HG02938 (cell line): Measurements from ENCODE around the gene ZNF276.
"Not testable (repeated sequence)": the region's sequence is repeated elsewhere in the genome, so short reads cannot be mapped to it uniquely, and the experiment has no call there.

Source experiments
- ATAC-seq: cut with Tn5 transposase; IDR thresholded peaks from one replicate; pipeline ENCODE4 v1.9.1; 2021; ENCODE audit warnings: mild to moderate bottlenecking, moderate library complexity; ENCODE audit not compliant: unreplicated experiment

The ZNF276 gene

DNA sequence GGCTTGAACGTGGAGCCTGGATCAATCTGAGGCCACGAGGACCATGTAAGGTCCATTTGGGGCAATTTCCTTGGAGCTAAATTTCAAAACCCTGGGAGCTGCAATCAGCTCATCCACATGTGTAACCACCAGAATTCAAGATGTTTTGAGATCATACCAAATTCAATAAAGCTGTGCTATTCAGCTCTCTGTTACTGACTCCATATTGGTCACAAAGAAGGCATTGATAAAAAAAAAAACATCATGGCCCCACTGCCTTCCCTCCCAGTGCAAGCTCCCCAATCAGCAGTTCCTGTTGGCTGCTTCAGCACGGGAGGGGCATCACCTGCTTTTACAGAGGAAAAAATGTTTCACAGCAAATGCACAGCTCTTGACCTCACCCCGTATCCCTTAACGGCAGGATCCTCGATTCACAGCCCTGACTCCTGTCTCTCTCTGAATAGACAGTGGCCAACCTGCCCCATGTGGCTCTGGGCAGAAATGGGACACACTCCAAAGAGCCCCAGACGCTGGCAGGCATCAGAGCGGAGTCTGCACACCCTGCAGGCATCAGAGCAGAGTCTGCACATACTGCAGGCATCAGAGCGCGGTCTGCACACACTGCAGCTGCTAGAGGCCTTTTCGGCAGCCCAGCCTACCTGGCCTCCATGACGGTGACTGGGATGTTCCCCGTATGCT lies 58.0 kb downstream of the ZNF276 start:
- ATAC-seq = no peak

GRCh38 chr16:89779909-89780305 lies 58.6 kb downstream of the ZNF276 start:
- ATAC-seq = no peak

DNA sequence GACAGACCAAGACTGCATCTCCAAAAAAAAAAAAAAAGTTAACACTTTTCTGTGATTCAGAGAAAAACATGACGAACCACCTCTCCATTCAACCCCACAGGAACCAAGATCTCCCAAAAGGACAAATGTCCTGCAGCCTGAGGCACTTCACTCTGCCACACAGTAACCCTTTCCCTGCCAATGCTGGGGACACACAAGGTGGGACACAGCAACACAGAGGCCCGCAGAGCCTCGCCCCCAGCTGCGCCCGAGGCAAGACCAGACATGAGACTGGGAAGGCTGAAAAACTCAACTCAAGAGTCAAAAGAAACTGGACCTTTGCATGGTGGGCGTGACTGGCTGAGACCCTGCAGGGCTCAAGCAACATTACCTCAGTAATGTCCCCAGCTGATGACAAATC lies 61.2 kb downstream of the ZNF276 start:
- no peak for ATAC-seq

DNA sequence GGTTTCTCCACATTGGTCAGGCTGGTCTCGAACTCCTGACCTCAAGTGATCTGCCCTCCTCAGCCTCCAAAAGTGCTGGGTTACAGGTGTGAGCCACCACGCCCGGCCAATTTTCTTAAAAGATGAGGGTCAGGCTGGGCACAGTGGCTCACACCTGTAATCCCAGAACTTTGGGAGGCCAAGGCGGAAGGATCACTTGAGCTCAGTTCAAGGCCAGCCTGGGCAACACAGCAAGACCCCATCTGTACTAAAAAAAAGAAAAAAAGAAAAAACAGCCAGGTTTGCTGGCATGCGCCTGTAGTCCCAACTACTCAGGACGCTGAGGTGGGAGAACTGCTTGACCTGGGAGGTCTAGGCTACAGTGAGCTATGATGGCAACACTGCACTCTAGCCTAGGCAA lies 62.6 kb downstream of the ZNF276 start:
- not testable (repeated sequence) for ATAC-seq

- ATAC-seq = no peak
These were observed 63.1 kb downstream of the ZNF276 start for GRCh38 chr16:89784406-89784805.

DNA sequence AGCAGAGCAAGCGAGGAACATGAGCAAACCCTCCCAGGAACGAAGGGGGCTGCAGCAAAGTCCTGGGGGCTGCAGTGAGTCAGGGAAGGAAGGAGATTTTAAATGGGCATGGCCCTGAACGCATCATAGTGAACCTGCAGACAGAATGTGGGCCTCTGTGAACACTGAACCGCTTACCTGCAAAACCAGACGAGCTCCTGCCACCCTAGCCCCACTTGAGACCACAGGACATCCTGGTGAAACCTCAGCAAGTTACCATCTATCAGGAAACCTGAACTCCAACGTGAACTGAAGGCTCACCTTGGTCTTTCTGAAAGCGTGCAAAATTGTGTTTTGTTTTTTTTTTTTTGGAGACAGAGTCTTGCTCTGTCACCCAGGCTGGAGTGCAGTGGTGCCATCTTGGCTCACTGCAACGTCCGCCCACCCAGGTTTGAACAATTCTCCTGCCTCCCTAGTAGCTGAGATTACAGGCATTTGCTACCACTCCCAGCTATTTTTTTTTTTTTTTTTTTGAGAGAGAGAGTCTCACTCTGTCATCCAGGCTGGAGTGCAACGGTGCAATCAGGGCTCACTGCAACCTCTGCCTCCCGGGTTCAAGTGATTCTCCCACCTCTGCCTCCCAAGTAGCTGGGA lies 64.3 kb downstream of the ZNF276 start:
- no peak for ATAC-seq

GRCh38 chr16:89786474-89787364 lies 65.4 kb downstream of the ZNF276 start:
- ATAC-seq = no peak

DNA sequence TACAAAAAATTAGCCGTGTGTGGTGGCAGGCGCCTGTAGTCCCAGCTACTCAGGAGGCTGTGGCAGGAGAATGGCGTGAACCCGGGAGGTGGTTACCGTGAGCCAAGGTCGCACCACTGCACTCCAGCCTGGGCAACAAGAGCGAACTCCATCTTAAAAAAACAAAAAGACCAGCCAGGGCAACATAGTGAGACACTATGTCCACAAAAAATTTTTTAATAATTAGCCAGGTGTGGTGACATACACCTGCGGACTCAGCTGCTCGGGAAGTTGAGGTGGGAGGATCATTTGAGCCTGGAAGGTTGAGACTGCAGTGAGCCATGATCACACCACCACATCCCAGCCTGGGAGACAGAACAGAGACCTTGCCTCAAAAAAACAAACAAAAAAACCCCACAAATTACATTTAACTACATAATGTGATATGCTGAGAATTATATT lies 66.0 kb downstream of the ZNF276 start:
- ATAC-seq = no peak
